Activated T-cell treated with anti-CD3 and anti-CD28 coated beads for 48 hours (primary cell): ENCODE results near the gene RFTN1.

Experiments
- DNase-seq: peaks from one replicate; pipeline ENCODE4 v3.0.0-alpha.2; 2020; ENCODE audit warnings: low read depth

Gene RFTN1

DNA sequence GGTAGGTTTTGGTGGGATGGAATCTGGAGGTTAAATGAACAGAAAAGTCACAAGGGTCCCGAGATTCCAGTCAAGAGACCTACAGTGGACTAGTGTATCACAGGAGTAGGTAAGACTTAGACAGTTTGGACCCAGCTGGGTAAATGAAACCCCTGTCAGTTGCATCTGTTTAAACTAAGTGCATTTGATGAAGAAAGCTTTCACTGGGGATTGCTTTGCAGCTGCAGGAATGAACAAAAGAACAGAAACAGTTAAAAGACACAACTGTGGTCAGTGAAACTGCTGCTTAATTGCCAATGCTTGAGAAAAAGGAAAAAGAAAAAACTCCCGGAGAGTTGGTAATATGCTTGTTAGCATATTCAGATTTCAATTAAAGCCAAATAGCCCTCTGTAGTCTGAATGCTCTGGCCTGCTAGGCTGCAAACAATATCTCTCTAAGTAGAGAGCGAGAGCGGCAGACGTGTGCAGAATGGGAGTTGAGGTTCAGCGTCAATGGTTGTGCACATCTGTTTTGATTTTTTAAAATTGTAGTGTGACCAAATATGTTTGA lies 211.3 kb downstream of the RFTN1 start:
- DNase-seq = no peak

- DNase-seq = no peak
These were observed 212.0 kb downstream of the RFTN1 start for GRCh38 chr3:16301507-16301906.

GRCh38 chr3:16300881-16301359 lies 212.6 kb downstream of the RFTN1 start:
- no peak for DNase-seq

- no peak for DNase-seq
These were observed 213.2 kb downstream of the RFTN1 start for GRCh38 chr3:16300307-16300706.

DNA sequence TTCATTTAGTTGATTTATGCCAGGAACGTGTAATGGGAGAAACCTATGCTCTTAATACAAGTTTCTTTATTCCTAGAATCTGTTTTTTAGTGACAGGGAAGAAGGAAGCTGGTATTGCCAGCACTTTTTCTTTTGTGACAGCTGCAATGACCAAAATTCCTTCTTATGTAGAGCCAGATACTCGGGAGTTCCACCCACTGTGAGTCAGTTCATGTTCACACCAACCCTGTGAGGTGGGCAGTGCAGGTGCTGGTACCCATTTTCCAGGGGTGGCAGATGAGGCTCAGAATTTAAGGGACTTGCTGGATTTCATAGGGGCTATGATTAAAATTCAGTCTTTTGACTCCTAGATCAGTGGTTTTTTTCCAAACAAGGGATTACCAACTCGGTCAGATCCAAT lies 213.8 kb downstream of the RFTN1 start:
- no peak for DNase-seq

DNA sequence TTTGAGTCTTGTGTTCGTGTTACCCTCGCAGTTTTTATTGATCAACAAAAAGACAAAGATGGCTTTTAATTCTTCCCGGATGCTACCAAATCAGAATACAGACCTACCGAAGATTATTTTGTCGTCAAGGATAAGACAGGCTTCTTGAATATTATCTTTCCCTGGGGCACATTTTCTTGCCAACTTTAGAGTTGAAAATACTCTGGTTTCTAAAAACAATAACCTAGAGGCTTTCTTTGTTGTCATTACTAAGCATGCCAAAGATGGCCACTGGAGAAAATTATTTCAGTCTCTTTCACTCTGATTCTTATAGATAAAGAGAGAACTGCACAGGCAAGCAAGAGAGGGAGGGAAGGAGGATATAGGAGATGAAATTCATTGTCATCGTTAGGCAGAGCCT lies 214.6 kb downstream of the RFTN1 start:
- no peak for DNase-seq

- no peak for DNase-seq
These were observed 215.3 kb downstream of the RFTN1 start for GRCh38 chr3:16297997-16298885.

DNA sequence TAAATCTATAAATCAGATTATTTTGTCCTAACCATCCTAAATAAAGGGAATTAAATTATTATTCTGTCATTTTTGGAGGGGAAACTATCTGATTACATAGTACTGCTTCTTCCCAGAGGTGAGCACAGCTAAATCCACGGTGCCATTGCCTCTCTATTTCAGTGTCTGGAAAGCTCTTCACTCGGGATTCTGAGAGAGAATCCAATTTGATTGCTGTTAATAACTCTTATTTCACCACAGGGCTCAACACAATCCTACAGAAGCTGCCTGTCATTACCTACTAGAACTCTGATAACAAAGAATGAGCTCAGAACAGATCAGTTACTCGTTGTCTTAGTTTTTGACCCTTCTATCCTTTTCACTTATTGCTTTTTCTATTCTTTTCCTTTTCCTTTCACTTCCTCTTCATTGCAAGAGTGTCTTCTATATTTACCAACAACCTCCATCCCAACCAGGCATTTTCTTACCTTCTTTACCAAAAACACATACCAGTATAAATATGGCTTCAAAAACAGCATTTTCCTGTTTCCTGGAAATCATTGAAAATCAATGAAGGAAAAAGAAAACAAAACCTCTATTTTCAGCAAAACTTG lies 218.1 kb downstream of the RFTN1 start:
- DNase-seq = no peak

GRCh38 chr3:16294844-16295243 lies 218.7 kb downstream of the RFTN1 start:
- DNase-seq = no peak

DNA sequence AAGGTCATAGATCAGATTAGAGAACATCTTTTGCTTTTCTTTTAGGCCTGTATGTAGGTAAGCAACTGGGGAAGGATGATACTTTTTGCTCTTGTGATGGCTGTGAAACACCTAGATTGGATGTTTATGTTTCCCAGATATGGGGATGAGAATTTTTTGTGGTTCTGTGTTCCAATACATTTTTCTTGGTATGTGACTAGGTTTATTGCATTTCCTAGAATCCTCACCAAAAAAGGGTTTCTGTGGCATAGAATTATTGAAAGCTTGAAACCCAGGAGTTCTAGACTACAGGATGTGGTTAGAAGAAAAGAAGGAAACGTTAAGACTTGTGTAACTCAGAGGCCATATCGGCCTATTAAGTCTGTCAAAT lies 222.7 kb downstream of the RFTN1 start:
- no peak for DNase-seq

DNA sequence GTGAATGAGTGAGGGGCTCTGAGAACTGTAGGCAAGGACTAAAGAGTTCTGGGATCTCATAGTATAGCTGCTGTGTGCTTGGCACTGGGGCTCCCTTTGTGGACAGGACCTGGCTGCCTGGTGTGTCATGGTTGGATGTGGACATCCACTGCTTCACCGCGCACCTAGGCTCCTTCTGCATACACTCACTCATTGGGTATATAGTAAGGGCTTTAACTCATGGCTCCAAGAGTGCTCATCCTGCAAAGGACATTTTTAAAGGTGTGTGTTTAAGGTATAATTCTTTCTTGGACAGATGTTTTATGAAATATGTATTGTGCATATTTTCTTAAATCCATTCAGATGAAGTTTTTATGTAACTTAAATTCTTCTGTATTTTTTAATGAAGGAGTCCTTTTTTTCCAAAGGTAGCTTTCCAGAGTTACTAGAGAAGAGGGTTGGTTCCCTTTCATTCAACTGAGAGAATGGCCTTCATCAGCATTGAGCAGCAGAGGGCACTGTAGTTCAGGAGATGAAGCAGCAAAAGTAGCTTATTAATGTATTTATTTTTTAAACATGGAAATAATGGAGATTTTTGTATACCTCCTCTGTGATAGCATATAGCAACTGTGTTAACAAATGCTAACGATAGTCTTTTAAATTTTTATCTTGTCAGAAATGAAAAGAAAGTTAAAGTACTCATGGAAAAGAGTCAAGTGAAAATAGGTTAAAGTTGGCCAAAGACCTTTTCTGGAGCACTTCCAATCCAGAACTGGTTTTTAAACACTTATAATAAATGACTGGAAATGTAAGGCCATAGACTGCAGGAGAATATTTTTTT lies 223.3 kb downstream of the RFTN1 start:
- DNase-seq = no peak

- no peak for DNase-seq
These were observed 224.2 kb downstream of the RFTN1 start for GRCh38 chr3:16289144-16289889.

DNA sequence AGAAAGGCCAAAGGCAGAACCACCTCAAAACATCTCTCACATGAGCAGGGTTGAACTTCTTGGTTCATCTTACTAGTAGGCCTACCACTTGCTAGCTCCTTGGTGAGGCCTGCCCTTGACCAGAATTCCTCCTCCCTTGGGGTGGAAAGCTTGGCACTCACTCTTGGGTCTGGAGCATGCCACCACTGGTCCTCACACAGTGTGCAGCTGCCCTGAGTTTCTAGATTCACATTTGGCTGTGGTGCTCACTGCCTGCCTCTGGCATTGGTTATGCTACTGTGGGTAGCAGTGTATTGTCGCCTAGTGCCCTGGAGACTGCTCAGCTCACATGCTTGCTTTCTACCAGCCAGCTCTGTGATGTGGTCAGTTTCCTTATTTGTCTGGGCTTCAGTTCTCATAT lies 224.8 kb downstream of the RFTN1 start:
- DNase-seq = no peak

GRCh38 chr3:16286751-16287543 lies 226.6 kb downstream of the RFTN1 start:
- no peak for DNase-seq

DNA sequence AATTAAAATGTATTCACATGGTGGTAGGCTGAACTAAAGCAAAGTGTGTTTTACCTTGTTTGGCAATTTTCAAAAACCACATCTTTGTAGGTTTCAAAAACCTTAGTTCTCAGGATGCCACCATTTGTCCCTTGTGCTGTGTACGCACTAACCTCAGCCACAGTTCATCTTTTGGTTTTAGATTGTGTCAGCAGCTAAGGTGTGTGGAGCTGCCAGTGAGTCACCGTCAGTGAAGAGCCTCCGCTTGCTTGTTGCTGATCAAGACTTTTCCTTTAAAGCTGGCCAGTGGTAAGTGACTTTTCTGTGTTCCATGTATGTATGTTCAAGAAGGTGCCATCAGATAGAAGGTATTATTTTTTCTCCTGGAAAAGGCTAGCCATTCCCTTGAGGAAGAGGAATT lies 227.3 kb downstream of the RFTN1 start:
- peak; percentile 53 for DNase-seq

DNA sequence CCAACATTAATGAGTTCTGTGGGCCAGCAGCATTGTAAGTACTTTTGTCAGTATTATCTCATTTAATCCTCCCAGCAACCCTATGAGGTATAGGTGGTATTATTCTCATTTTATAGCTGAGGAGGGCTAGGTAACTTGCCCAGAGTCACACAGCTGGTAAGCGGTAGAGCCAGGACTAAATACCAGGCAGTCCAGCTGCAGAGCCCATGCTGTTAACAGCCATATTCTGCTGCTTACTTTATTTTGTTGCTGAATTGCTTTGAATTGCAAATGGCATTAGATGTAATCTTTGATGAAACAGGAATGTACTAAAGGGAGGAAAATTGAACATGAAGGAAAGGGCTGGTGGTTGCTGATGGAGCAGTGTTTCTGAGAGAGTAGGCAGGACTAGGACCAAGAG lies 228.9 kb downstream of the RFTN1 start:
- DNase-seq = no peak

- DNase-seq = no peak
These were observed 232.8 kb downstream of the RFTN1 start for GRCh38 chr3:16280671-16281070.

DNA sequence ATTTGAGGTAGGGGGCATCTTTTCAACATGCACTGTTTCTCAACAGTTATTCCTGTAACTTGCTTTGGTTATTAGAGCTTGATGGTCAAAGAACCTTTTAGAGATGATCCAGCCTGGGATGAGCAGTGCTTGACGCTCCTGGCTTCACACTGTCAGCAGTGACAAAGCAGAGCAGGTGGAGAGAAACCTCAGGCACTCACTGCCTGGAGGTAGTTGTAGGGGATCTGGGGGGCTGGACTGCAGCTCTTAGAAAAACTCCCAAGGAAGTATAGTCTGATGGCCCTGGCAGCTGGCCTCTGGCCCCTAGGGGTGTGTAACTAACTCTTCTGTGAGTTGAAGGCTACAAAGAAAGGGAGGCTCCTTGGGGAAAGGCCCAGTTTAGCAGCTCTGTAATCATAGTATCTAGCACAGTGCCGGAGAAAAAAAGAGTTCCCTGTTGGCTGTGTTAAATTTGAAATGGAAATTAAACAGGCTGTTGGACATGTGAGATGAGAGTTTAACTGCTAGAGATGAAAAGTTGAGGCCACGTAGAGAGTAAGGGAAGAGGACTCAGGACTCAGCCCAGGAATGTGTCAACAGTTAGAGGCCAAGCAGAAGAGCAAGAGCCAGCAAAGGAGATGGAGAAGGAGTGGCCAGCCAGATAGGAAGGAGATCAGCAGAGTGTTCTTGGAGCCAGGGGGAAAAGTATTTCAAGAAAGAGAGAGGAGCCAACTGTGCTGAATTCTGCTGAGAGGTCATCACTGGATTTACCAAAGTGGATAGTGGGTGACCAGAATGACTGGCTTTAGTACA lies 234.3 kb downstream of the RFTN1 start:
- no peak for DNase-seq

GRCh38 chr3:16277471-16277870 lies 236.0 kb downstream of the RFTN1 start:
- no peak for DNase-seq

GRCh38 chr3:16273867-16274266 lies 239.6 kb downstream of the RFTN1 start:
- DNase-seq = no peak
